B cell (primary cell): ENCODE measurements around the gene CLIP4. TPM values are rescaled to one million over a fixed set of nuclear protein-coding genes. Genes with fewer than 3 reads are reported as not detected.

Source experiments
- ATAC-seq: fragments of 200-7000 bp; cut with Tn5 transposase; one replicate; pipeline ENCODE4 v1.10.0; 2021; ENCODE audit warnings: low read depth, mild to moderate bottlenecking, moderate number of reproducible peaks, moderate library complexity
- CTCF ChIA-PET: fragments of 350-600 bp; sonication (Branson Sonifier 250); formaldehyde crosslinking; loops from one replicate; lab custom pipeline; 2021; ENCODE audit warnings: antibody characterized with exemption, inconsistent platforms; lab: Charles Lee
- POLR2A ChIA-PET: fragments of 350-600 bp; sonication (Branson Sonifier 250); formaldehyde crosslinking; loops from one replicate; lab custom pipeline; 2021; ENCODE audit warnings: antibody characterized with exemption; lab: Charles Lee
- DNase-seq: peaks from one replicate; pipeline ENCODE4 v3.0.0; 2013
- H2AFZ ChIP-seq: 2 replicates; pipeline ENCODE4 v1.6.1; 2012; ENCODE audit warnings: mild to moderate bottlenecking, low read depth, low read length; ENCODE audit not compliant: insufficient read depth, poor library complexity, severe bottlenecking
- H3K27ac ChIP-seq, 2 donors: 1 replicate in 1 of 2; 2 replicates in 1 of 2; pipeline ENCODE4 v1.5.1; 2012 to 2013; ENCODE audit warnings: low read length in 2 of 2, mild to moderate bottlenecking in 2 of 2, moderate library complexity in 1 of 2
- H3K27me3 ChIP-seq, 4 experiments: fragments of 200-600 bp in 1 of 4; sonication (generic) in 1 of 4; replicated peaks in 1 of 4; 1 replicate in 2 of 4; 2 replicates in 2 of 4; pipeline versions ENCODE4 v1.6.1 to v1.7.0; 2013 to 2016; ENCODE audit warnings: low read length in 3 of 4, mild to moderate bottlenecking in 2 of 4, mixed read lengths in 1 of 4, moderate library complexity in 1 of 4; ENCODE audit not compliant: insufficient read depth in 4 of 4, control insufficient read depth in 3 of 4; ENCODE audit errors: control extremely low read depth in 1 of 4
- H3K36me3 ChIP-seq, 2 experiments: replicated peaks in 1 of 2; 1 replicate in 1 of 2; 2 replicates in 1 of 2; pipeline versions ENCODE4 v1.6.1 to v1.7.1; 2013; ENCODE audit warnings: low read length in 1 of 2; ENCODE audit not compliant: insufficient read depth in 2 of 2, control insufficient read depth in 1 of 2; ENCODE audit errors: control extremely low read depth in 1 of 2, extremely low read depth in 1 of 2
- H3K4me1 ChIP-seq, 2 donors: fragments of 200-600 bp in 1 of 2; sonication (generic) in 1 of 2; 1 replicate in 1 of 2; 2 replicates in 1 of 2; pipeline versions ENCODE4 v1.5.1 to v1.6.1; 2013 to 2017; ENCODE audit warnings: low read length in 2 of 2; ENCODE audit not compliant: control insufficient read depth in 2 of 2, insufficient read depth in 2 of 2
- H3K4me2 ChIP-seq: replicated peaks from 2 replicates; pipeline ENCODE3; 2012; ENCODE audit warnings: mild to moderate bottlenecking, low read depth, low read length; ENCODE audit not compliant: poor library complexity, severe bottlenecking
- H3K4me3 ChIP-seq, 5 experiments: fragments of 200-600 bp in 1 of 5; sonication (generic) in 1 of 5; 1 replicate in 3 of 5; 2 replicates in 2 of 5; pipeline versions ENCODE4 v1.5.1 to v1.7.0; 2011 to 2016; ENCODE audit warnings: low read length in 4 of 5, mild to moderate bottlenecking in 4 of 5, low read depth in 2 of 5, control low read depth in 1 of 5, moderate library complexity in 1 of 5; ENCODE audit not compliant: insufficient read depth in 1 of 5; ENCODE audit errors: control extremely low read depth in 1 of 5, extremely low read depth in 1 of 5
- H3K79me2 ChIP-seq: fragments of 200-600 bp; sonication (generic); one replicate; pipeline ENCODE4 v1.6.0; 2016; ENCODE audit warnings: low read length; ENCODE audit not compliant: control insufficient read depth, insufficient read depth
- H3K9ac ChIP-seq: fragments of 200-600 bp; sonication (generic); 2 replicates; pipeline ENCODE4 v1.6.1; 2017; ENCODE audit warnings: mild to moderate bottlenecking, low read length, moderate library complexity
- H3K9me3 ChIP-seq, 3 donors: one replicate each; pipeline versions ENCODE4 v1.6.1 to v1.7.1; 2013; ENCODE audit warnings: low read length in 2 of 3; ENCODE audit not compliant: control insufficient read depth in 2 of 3, insufficient read depth in 1 of 3; ENCODE audit errors: control extremely low read depth in 1 of 3
- H4K20me1 ChIP-seq: 2 replicates; pipeline ENCODE4 v1.6.0; 2012; ENCODE audit warnings: mild to moderate bottlenecking, low read length; ENCODE audit not compliant: insufficient read depth, control insufficient read depth, poor library complexity, severe bottlenecking
- H3K27ac Mint-ChIP-seq: one replicate; pipeline ENCODE4 v1.8.0; 2021; ENCODE audit warnings: mixed read lengths
- H3K27me3 Mint-ChIP-seq: one replicate; pipeline ENCODE4 v1.8.0; 2021; ENCODE audit warnings: mixed read lengths
- H3K4me1 Mint-ChIP-seq: one replicate; pipeline ENCODE4 v1.8.0; 2021; ENCODE audit warnings: mixed read lengths
- H3K4me3 Mint-ChIP-seq: one replicate; pipeline ENCODE4 v1.8.0; 2021; ENCODE audit warnings: mixed read lengths
- H3K9me3 Mint-ChIP-seq: one replicate; pipeline ENCODE4 v1.8.0; 2022; ENCODE audit warnings: mixed read lengths; ENCODE audit not compliant: insufficient read depth
- CTCF ChIP-seq: fragments of 200-600 bp; IDR thresholded peaks from one replicate; pipeline ENCODE4 v1.8.0; 2022; ENCODE audit warnings: antibody characterized with exemption, mild to moderate bottlenecking
- EZH2 ChIP-seq: IDR thresholded peaks from 2 replicates; pipeline ENCODE4 v1.6.1; 2012; ENCODE audit warnings: borderline replicate concordance, low read depth, mild to moderate bottlenecking, moderate library complexity, low read length; ENCODE audit not compliant: insufficient read depth, poor library complexity, severe bottlenecking
- WGBS: methylation state at CpG from one replicate; pipeline ENCODE4 v1.1.5; 2013; ENCODE audit warnings: missing lambda C conversion rate; ENCODE audit not compliant: insufficient coverage; 5-methylcytosine and 5-hydroxymethylcytosine counted together
- intact Hi-C: fragments of 100-400 bp; cut with micrococcal nuclease; formaldehyde crosslinking; loops from one replicate; pipeline ENCODE4 v1.10.0; 2022
- polyA plus RNA-seq: library from polyadenylated mRNA; depleted of rRNA; stranded (reverse); fragments of >200 nt; gene quantifications from 2 replicates; pipeline ENCODE4 v1.2.3, GENCODE V29; 2012
- total RNA-seq, 2 donors: library from RNA; stranded (reverse); fragments of 120-200 nt in 1 of 2; gene quantifications; 1 replicate in 1 of 2; 2 replicates in 1 of 2; pipeline versions ENCODE4 v1.2.3 to v1.2.4, GENCODE V29; 2013 to 2022

The CLIP4 gene
- total and polyA plus RNA-seq, 2 donors (not counting 1 experiment from before 2014, with no cell fraction given): 4.0 to 20.8 TPM

DNA sequence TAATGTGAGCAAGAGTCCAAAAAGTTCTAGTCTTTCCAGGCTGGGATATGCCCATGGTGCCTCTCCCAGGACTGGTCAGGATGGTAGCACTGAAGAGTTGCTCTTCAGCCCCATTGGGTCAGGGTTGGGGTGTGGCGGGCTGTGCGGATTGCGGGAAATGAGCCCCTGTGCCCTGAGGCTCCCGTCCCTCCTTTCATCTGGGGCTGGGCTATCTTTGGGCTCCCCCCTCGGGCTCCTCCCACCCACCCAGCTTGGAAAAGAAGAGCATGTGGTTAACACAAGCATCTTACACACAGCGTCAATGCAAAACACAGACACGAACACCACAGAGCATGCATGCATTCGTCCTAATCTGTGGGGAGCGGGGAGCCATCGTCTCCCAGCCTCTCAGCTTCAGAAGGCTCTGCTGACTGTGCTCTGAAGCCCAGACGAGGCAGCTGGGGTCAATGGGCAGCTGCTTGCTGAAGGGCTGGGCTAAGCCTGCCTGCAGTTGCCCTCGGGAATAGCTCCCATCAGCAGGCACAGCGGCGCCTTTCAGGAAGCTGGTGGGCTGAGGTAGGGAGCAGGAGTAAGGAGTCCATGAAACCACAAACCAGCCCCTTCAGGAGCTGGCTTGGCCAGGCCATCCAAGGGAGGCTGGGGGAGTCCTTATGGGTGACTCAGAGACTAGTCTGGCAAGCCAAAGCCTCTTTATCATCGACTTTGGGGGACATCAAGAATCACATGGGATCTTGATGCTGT, 112.9 kb downstream of the CLIP4 start:
- Mint-ChIP-seq H3K27me3 (peaks cover 19% of the 10 kb centered on the region), H3K27ac (no peak overlapping the region), H3K4me1 (no peaks in the 10 kb centered on the region), H3K9me3 (no peaks in the 10 kb centered on the region), H3K4me3 (no peak overlapping the region)
- Histone ChIP-seq H3K4me2 (no peak overlapping the region), H3K27me3 (peaks cover 0 to 5% (median 0%) of the 10 kb centered on the region in 4 experiments), H3K36me3 (no peaks in the 10 kb centered on the region), H3K9ac (no peak overlapping the region), H3K9me3 (no peaks in the 10 kb centered on the region), H3K4me1 (no peaks in the 10 kb centered on the region), H2AFZ (no peak overlapping the region), H3K79me2 (no peaks in the 10 kb centered on the region), H4K20me1 (no peaks in the 10 kb centered on the region), H3K27ac (no peak overlapping the region), H3K4me3 (no peak overlapping the region)
- ATAC-seq (no peak), DNase-seq (no peak)
- intact Hi-C loops: no loop called here
- 63% methylated on average over 11 of the region's 15 CpGs for WGBS
- CTCF ChIA-PET: no interaction called here
- TF ChIP-seq CTCF: no peak
- no peak for TF ChIP-seq EZH2
- POLR2A ChIA-PET: no interaction called here

- Mint-ChIP-seq H3K4me1 (no peaks in the 10 kb centered on the region), H3K27me3 (peaks cover 19% of the 10 kb centered on the region), H3K9me3 (no peaks in the 10 kb centered on the region), H3K4me3 (no peak overlapping the region), H3K27ac (no peak overlapping the region)
- Histone ChIP-seq H3K36me3 (no peaks in the 10 kb centered on the region), H3K9me3 (no peaks in the 10 kb centered on the region), H3K27me3 (peaks cover 0 to 5% (median 0%) of the 10 kb centered on the region in 4 experiments), H3K4me1 (no peaks in the 10 kb centered on the region), H3K27ac (no peak overlapping the region), H3K79me2 (no peaks in the 10 kb centered on the region), H3K4me3 (no peak overlapping the region), H4K20me1 (no peaks in the 10 kb centered on the region), H2AFZ (no peak overlapping the region), H3K4me2 (no peak overlapping the region), H3K9ac (no peak overlapping the region)
- 92% methylated on average over 7 of the region's 9 CpGs for WGBS
- CTCF ChIA-PET: no interaction called here
- no peak for DNase-seq
- intact Hi-C loops: no loop called here
- ATAC-seq: no peak
- no peak for TF ChIP-seq EZH2
- TF ChIP-seq CTCF: no peak
- POLR2A ChIA-PET: no interaction called here
Observed at GRCh38 chr2:29228947-29229346, 113.7 kb downstream of the CLIP4 start.
